UCSD-AML1 (cell line): Measurements from ENCODE around the gene CYP2W1.
"Not testable (repeated sequence)": the region's sequence is repeated elsewhere in the genome, so short reads cannot be mapped to it uniquely, and the experiment has no call there.

Experiments
- DNase-seq: peaks from one replicate; lab custom pipeline; 2025; ENCODE audit not compliant: unreplicated experiment; lab: John Stamatoyannopoulos, UW

The CYP2W1 gene

GRCh38 chr7:996079-996872, 13.3 kb downstream of the CYP2W1 start:
- no peak for DNase-seq

GRCh38 chr7:997404-998395, 14.7 kb downstream of the CYP2W1 start:
- no peak for DNase-seq

DNA sequence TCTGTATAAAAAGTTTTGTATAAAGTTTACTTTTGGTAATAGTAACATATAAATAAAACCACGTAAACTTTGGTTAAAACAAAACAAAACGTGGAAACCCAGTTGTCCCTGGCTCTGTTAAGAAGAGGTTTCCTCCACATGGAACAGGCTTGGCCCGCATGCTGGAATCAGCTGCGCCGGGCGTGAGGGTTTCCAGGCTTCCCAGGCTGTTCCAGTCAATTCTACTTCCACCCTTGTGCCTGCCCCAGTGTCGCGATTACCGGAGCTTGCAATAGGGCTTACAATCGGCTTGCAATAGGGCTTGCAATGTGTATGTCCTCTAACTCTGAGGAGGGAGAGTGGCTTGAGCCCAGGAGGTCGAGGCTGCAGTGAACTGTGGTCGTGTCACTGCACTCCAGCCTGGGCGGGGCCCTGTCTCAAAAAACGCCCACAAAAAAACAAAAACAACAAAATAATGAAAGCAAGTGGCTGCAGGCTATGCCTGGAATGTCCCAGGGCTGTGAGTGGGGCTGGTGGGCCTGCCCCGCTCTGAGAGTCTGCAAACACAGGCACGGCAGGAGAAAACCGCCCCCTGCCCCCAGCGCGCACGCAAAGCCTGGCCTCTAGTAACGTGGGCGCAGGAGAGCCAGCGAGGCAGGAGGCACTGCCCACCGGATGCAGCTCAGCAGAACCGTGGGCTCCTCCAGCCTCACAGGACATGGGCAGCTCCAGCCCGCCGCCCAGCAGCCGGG, 16.3 kb downstream of the CYP2W1 start:
- DNase-seq: no peak

DNA sequence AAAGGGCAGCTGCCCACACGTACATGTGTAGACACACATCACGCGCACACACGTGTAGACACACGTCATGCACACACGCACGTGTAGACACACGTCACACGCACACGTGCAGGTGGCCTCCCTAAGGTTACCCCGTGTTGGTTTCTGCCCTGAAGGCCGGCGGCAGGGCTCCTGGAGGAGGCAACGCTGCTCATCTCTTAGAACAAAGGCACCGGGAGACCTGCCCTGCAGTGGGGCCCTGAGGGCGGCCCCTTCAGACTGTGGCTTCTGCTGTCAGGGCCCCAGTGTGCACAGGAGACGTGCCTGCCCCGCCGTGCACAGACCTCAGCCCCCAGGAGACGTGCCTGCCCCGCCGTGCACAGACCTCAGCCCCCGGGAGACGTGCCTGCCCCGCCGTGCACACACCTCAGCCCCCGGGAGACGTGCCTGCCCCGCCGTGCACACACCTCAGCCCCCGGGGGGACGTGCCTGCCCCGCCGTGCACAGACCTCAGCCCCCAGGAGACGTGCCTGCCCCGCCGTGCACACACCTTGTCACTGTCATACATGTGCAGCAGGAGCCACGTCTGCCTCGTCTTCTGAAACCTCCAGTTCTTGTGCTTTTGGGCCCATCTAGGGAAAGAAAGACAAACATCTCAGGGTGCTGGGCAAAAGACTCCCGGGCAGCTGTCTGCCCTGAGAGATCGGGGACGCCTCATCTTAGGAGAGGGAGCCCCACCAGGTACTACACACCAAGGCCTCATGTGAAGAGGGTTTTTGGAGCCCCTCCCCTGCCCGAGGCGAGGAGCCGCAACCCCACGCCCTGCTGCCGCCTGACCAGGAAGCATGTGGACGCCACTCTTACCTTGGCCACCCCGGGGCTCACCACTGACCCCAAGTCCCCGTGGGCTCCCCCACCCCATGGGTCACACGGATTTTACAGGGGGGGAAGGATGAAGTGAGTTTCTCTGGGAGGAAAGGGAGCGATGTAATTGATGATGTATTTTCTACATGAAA, 17.3 kb downstream of the CYP2W1 start:
- no peak for DNase-seq

DNA sequence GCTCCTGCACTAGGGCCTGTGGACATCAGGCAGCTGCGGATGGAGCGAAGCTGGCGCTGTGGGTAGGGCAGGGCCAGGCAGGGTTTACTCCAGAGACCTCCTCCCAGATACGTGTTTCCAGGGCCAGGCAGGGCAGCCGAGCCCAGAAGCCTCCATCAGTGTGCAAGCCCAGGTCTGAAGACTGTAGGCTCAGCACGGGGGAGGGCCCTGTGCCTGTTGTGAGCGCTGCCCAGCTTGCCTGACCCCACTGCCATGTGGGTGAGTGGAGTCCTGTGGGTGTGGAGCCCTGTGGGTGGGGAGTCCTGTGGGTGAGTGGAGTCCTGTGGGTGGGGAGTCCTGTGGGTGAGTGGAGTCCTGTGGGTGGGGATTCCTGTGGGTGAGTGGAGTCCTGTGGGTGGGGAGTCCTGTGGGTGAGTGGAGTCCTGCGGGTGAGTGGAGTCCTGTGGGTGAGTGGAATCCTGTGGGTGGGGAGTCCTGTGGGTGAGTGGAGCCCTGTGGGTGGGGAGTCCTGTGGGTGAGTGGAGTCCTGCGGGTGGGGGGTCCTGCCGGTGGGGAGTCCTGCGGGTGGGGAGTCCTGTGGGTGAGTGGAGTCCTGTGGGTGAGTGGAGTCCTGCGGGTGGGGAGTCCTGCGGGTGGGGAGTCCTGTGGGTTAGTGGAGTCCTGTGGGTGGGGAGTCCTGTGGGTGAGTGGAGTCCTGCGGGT, 18.2 kb downstream of the CYP2W1 start:
- DNase-seq: not testable (repeated sequence)

DNA sequence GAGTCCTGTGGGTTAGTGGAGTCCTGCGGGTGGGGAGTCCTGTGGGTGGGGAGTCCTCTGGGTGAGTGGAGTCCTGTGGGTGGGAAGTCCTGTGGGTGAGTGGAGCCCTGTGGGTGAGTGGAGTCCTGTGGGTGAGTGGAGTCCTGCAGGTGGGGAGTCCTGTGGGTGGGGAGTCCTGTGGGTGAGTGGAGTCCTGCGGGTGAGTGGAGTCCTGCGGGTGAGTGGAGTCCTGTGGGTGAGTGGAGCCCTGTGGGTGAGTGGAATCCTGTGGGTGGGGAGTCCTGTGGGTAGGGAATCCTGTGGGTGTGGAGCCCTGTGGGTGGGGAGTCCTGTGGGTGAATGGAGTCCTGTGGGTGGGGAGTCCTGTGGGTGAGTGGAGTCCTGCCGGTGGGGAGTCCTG, 19.0 kb downstream of the CYP2W1 start:
- DNase-seq: not testable (repeated sequence)

DNA sequence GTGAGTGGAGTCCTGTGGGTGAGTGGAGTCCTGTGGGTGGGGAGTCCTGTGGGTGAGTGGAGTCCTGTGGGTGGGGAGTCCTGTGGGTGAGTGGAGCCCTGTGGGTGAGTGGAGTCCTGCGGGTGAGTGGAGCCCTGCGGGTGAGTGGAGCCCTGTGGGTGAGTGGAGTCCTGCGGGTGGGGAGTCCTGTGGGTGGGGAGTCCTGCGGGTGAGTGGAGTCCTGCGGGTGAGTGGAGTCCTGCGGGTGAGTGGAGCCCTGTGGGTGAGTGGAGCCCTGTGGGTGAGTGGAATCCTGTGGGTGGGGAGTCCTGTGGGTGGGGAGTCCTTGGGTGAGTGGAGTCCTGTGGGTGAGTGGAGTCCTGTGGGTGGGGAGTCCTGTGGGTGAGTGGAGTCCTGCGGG, 19.5 kb downstream of the CYP2W1 start:
- DNase-seq: not testable (repeated sequence)

DNA sequence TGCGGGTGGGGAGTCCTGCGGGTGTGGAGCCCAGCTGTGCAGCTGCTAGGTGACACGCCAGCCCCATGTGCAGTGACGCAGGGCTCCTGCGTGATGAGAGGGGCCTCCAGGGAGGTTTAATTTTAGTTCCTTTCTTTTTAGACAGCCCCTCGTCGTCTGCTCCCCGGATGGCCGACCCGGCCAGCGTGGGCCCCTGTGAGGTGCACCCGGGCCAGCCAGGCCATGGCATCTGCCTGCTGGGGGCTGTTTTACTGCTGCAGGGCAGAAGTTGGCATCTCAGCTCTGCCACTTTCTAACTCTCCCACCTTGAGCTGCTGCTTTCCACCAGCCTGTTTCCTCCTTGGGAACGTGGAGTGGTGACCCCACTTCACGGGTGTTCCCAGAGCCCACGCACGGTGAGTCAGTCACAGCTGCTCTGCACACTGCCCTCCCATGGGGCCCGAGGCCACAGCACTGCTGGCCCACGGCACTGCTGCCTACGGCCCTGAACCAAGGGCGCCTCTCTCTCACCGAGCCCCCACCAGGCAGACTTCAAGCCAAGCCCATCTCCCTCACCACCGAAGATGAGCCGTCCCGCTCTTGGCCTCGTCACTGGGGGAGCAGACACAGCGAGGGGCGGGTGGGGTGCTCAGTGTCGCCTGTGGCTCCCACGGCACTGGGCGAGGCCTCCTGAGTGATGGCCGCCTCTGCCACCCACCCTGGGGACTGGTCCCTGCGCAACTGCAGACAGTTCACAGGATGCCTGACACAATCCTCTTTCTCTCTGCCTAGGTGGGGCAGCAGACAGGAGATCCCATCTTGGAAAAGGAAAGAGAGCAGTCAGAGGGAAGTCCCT, 21.3 kb downstream of the CYP2W1 start:
- DNase-seq: no peak

GRCh38 chr7:1005303-1005702, 22.3 kb downstream of the CYP2W1 start:
- no peak for DNase-seq

DNA sequence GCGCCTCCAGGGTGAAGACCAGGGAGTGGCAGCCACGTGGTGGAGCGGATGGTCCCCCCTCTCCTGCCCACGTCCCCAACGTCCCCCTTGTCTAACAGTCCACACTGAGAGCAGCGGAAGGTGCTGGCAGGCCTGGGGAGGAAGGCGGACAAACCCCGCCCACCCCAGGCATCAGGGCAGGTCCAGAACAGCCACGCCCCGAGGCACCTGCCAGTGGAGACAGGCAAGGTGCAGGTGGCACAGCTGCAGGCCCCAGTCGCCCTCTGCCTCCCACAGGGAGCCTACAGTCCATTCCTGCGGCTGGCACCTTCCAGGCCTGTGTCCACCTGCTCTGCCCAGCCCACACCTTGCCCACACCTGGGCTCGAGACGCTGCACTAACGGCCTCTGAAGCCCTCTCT, 24.9 kb downstream of the CYP2W1 start:
- no peak for DNase-seq

DNA sequence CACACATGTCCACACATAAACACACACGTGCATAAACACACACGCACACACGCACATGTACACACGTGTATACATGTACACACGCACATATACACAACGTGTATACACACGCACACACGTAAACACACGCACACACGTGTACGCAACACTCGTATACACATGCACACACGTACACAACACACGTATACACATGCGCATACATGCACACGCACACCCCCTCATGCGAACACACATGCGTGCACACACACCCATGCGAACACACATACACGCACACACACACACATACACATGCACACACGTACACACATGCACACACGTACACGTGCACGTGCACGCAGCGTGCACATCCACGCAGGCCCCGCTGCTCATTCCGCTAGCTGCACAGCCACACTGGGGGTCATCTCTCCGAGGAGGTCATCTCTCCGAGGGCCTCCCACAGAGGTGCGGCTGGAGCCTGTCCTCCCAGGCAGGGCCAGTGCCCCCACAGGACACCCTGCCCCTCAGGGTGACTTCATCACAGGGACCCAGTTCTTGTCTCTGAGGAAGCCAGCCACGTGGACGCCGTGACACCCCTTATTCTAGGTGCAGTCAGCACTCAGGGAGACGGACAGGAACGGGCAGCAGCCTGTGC, 25.9 kb downstream of the CYP2W1 start:
- DNase-seq: no peak

GRCh38 chr7:1009747-1010146, 26.8 kb downstream of the CYP2W1 start:
- no peak for DNase-seq

DNA sequence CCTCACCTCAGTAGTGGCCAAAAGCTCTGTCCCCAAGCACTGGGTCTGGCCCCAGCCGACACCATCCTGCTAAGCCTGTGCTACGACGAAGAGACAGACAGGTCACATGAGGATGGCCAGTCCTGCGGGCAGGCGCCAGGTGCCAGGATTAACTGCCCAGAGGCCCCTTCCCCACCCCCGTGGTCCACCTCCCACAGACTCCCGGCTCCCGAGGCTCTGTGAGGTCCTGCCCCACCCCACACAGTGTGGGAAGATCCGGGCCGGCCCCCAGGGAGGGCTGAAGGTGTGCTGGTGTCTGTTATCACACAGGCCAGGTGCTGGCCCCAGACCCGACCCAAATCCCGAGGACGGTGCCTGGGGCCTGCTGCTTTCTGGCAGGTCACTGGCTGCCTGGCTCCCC, 27.2 kb downstream of the CYP2W1 start:
- DNase-seq: no peak

GRCh38 chr7:1011297-1012003, 28.5 kb downstream of the CYP2W1 start:
- DNase-seq: no peak

- peak; percentile 49 for DNase-seq
These were observed 29.2 kb downstream of the CYP2W1 start for GRCh38 chr7:1012004-1012715.

DNA sequence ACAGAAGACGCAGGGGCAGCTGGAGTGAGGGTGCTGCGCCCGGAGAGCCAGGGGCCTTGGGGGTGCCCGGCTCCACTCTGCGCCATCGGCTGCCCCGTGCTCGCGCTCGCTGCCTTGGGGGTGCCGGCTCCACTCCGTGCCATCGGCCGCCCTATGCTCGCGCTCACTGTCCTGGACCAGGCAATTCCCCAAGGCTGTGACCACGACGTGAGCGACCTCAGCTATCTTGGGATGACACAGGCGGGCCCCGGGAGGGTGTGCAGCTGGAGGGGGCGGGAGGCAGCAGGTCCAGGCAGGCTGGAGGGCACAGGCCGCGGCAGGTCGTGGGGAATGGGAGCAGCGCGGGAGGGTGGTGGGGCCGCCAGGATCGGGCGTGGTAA, 29.7 kb downstream of the CYP2W1 start:
- no peak for DNase-seq

GRCh38 chr7:1013581-1013980, 30.6 kb downstream of the CYP2W1 start:
- DNase-seq: no peak
